Bronchial epithelial cell (primary cell): ENCODE data around the gene LAMC3. TPM values are rescaled to one million over a fixed set of nuclear protein-coding genes. Genes with fewer than 3 reads are reported as not detected.

Experiments
- DNase-seq: peaks from one replicate; pipeline ENCODE4 v3.0.0-alpha.2; 2010; ENCODE audit warnings: low read depth
- FAIRE-seq: peaks from 2 replicates; lab custom pipeline; 2011; peaks lifted over from hg19 to GRCh38; lab: Jason Lieb, UNC
- H3K27me3 ChIP-seq: 2 replicates; pipeline ENCODE4 v1.5.1; 2011; ENCODE audit warnings: low read length; ENCODE audit not compliant: control insufficient read depth, insufficient read depth
- H3K36me3 ChIP-seq: 2 replicates; pipeline ENCODE4 v1.5.1; 2011; ENCODE audit warnings: low read length; ENCODE audit not compliant: control insufficient read depth, insufficient read depth
- H3K4me3 ChIP-seq: 2 replicates; pipeline ENCODE4 v1.5.1; 2011; ENCODE audit warnings: mild to moderate bottlenecking, low read depth, low read length, control low read depth
- CTCF ChIP-seq: IDR thresholded peaks from 2 replicates; pipeline ENCODE4 v1.5.1; 2011; ENCODE audit warnings: mild to moderate bottlenecking, moderate library complexity, low read length, control low read depth, inconsistent platforms; ENCODE audit not compliant: insufficient read depth, severe bottlenecking
- total RNA-seq: library from RNA; depleted of rRNA; stranded (reverse); fragments of >200 nt; gene quantifications from 2 replicates; pipeline ENCODE4 v1.2.1, GENCODE V29; 2014

Gene LAMC3
- total RNA-seq, 1 donor from 2014 or later = not detected

- H3K36me3 ChIP-seq = no peaks in the 10 kb centered on the region
- no peak for TF ChIP-seq CTCF
- no peak for FAIRE-seq
Observed at GRCh38 chr9:131028221-131028884, 19.4 kb downstream of the LAMC3 start.

GRCh38 chr9:131028931-131029573 lies 20.1 kb downstream of the LAMC3 start:
- H3K36me3 ChIP-seq = no peaks in the 10 kb centered on the region
- DNase-seq (no peak), FAIRE-seq (no peak)
- H3K27me3 ChIP-seq = peaks cover 2% of the 10 kb centered on the region
- TF ChIP-seq CTCF = no peak
- no peak overlapping the region for H3K4me3 ChIP-seq

More at GRCh38 chr9:131028221-131028884, 19.4 kb downstream of the LAMC3 start:
- Histone ChIP-seq H3K27me3 (peaks cover 2% of the 10 kb centered on the region), H3K4me3 (no peak overlapping the region)
- DNase-seq = no peak

DNA sequence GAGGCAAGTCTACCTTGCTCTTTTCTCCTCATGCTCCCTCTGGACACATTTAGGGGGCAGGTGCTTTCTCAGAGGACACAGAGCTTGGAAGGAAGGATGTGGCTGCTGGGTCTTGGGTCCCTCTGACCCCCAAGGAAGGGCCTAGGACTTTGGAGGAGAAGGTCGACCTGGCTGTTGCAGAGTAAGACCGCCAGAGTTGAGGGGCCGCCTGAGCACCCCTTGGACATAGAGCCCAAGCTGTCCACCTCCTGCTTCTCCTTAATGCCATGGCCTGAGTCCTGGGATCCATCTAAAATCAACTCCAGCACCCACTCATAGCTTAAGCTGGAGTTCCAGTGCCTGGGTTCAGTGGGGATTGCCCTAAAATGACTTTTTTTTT lies 20.6 kb downstream of the LAMC3 start:
- no peak for FAIRE-seq
- no peaks in the 10 kb centered on the region for H3K36me3 ChIP-seq
- TF ChIP-seq CTCF = no peak
- no peaks in the 10 kb centered on the region for H3K27me3 ChIP-seq
- DNase-seq = no peak
- no peak overlapping the region for H3K4me3 ChIP-seq

GRCh38 chr9:131030239-131031004 lies 21.4 kb downstream of the LAMC3 start:
- FAIRE-seq (no peak), DNase-seq (no peak)
- Histone ChIP-seq H3K36me3 (no peaks in the 10 kb centered on the region), H3K4me3 (no peak overlapping the region), H3K27me3 (no peaks in the 10 kb centered on the region)
- no peak for TF ChIP-seq CTCF

DNA sequence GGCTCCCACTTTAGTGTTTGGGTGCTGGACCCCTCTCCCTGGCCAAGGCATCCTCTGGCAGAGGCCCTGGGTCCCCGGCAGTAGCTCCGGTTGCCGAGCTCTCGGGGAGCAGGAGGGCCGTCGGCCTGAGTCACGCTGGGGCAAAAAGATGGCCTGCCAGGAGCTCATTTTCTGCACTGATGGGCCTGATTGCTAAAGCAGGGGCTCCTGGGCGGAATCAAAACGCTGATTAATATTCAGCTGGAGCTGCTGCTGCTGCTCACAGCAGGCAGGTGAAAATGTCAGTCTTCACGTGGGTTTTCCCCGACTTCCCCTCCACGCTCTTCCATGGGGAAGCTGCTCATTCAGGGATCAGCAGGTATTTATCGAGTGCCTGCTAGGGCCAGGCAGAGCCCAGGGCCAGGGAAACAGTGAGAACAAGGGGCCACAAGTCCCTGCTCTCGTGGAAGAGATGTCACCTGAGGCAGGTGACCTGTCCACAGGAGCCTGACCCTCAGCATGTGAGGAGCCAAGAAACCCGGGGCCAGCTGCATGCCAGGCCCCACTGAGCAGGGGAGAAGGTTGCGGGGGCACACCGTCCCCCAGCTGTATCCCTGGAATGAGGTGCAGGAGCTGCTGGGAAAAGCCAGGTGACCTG lies 22.1 kb downstream of the LAMC3 start:
- no peaks in the 10 kb centered on the region for H3K36me3 ChIP-seq
- FAIRE-seq (no peak), DNase-seq (no peak)
- H3K4me3 ChIP-seq = no peak overlapping the region
- TF ChIP-seq CTCF = no peak
- H3K27me3 ChIP-seq = peaks cover 2% of the 10 kb centered on the region
